ENCODE data around the gene TACC3.

DNA sequence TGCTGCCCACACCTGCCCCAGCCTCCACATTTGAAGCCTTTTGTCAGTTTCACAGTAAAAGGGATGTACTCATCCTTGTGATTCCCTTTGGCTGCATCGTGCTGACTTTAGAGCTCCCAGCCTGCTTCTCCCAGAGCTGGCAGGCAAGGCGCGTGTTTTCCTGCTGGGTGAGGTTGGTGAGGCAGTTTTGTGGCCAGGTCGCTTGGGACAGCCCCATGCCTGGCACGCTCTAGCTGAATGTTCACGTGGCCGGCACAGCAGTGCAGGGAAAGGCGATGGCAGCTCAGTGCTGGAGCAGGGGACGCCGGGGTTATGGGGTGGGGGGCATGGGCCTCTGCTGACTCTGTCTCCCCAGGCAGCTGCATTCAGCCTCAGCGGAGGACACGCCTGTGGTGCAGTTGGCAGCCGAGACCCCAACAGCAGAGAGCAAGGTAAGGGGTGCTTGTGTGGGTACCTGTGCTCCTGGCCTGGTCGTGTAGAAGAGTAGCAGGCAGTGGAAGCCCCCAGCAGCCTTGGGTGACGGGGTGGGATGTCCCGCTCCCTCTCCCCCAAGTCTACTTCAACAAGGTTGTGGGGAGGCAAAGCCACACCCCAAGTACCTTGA is 9.3 kb downstream of the TACC3 start:
- TF ChIP-seq CTCF (IDR thresholded peaks at IDR 0.05) (no peak), POLR2A (IDR thresholded peaks at IDR 0.05) (no peak)

Measured in Peyer's patch (tissue), 4 donors.